H9 (cell line): ENCODE measurements around the gene NLRP1. TPM values are rescaled to one million over a fixed set of nuclear protein-coding genes. Genes with fewer than 3 reads are reported as not detected.

Source experiments
- DNase-seq: peaks from one replicate; pipeline ENCODE4 v3.0.0-alpha.2; 2017
- H2AFZ ChIP-seq: one replicate; pipeline ENCODE4 v1.6.1; 2013; ENCODE audit warnings: mild to moderate bottlenecking, low read length, control low read depth, moderate library complexity
- H2AK5ac ChIP-seq: 2 replicates; pipeline ENCODE4 v1.6.1; 2013; ENCODE audit warnings: low read length, control low read depth, mixed read lengths; ENCODE audit not compliant: insufficient read length
- H2BK120ac ChIP-seq: one replicate; pipeline ENCODE4 v1.6.1; 2013; ENCODE audit warnings: low read depth, mild to moderate bottlenecking, low read length, control low read depth, inconsistent platforms; ENCODE audit not compliant: poor library complexity, severe bottlenecking
- H2BK12ac ChIP-seq: 2 replicates; pipeline ENCODE4 v1.6.1; 2013; ENCODE audit warnings: low read length, control low read depth, mixed read lengths, low read depth; ENCODE audit not compliant: insufficient read length
- H2BK15ac ChIP-seq: 2 replicates; pipeline ENCODE4 v1.6.1; 2013; ENCODE audit warnings: low read depth, low read length, control low read depth
- H2BK20ac ChIP-seq: one replicate; pipeline ENCODE4 v1.6.1; 2013; ENCODE audit warnings: low read depth, mild to moderate bottlenecking, low read length, control low read depth, inconsistent platforms; ENCODE audit not compliant: poor library complexity, severe bottlenecking
- H2BK5ac ChIP-seq: 2 replicates; pipeline ENCODE4 v1.6.1; 2013; ENCODE audit warnings: low read length, control low read depth, mixed read lengths; ENCODE audit not compliant: insufficient read length
- H3K14ac ChIP-seq: 2 replicates; pipeline ENCODE4 v1.6.1; 2013; ENCODE audit warnings: low read length, control low read depth; ENCODE audit not compliant: insufficient read depth
- H3K18ac ChIP-seq: 2 replicates; pipeline ENCODE4 v1.6.1; 2013; ENCODE audit warnings: low read depth, mild to moderate bottlenecking, mixed read lengths, low read length, control low read depth; ENCODE audit not compliant: insufficient read length
- H3K23ac ChIP-seq: 2 replicates; pipeline ENCODE4 v1.6.1; 2013; ENCODE audit warnings: low read length, control low read depth, mixed read lengths, low read depth; ENCODE audit not compliant: insufficient read length
- H3K23me2 ChIP-seq: 2 replicates; pipeline ENCODE4 v1.6.1; 2013; ENCODE audit warnings: low read depth, mild to moderate bottlenecking, mixed read lengths, low read length, control low read depth; ENCODE audit not compliant: insufficient read length, poor library complexity, severe bottlenecking
- H3K27ac ChIP-seq: 2 replicates; pipeline ENCODE4 v1.5.1; 2013; ENCODE audit warnings: low read length, control low read depth, mixed read lengths, low read depth; ENCODE audit not compliant: insufficient read length
- H3K27me3 ChIP-seq: 2 replicates; pipeline ENCODE4 v1.6.1; 2013; ENCODE audit warnings: low read length, control low read depth, inconsistent platforms; ENCODE audit not compliant: insufficient read depth
- H3K4ac ChIP-seq: 2 replicates; pipeline ENCODE4 v1.6.1; 2013; ENCODE audit warnings: low read depth, mild to moderate bottlenecking, control low read depth, inconsistent platforms, low read length, moderate library complexity
- H3K4me1 ChIP-seq: 2 replicates; pipeline ENCODE4 v1.6.1; 2013; ENCODE audit warnings: low read length, control low read depth, inconsistent platforms; ENCODE audit not compliant: insufficient read depth
- H3K4me2 ChIP-seq: 2 replicates; pipeline ENCODE4 v1.6.1; 2013; ENCODE audit warnings: low read length, control low read depth, mixed read lengths; ENCODE audit not compliant: insufficient read length, insufficient read depth
- H3K56ac ChIP-seq: 2 replicates; pipeline ENCODE4 v1.6.1; 2013; ENCODE audit warnings: low read depth, mild to moderate bottlenecking, mixed read lengths, low read length, control low read depth; ENCODE audit not compliant: insufficient read length
- H3K79me1 ChIP-seq: 2 replicates; pipeline ENCODE4 v1.6.1; 2013; ENCODE audit warnings: low read depth, mild to moderate bottlenecking, moderate library complexity, low read length, control low read depth, inconsistent platforms; ENCODE audit not compliant: insufficient read depth, poor library complexity, severe bottlenecking
- H3K79me2 ChIP-seq: 2 replicates; pipeline ENCODE4 v1.6.1; 2013; ENCODE audit warnings: low read length, control low read depth, inconsistent platforms; ENCODE audit not compliant: insufficient read depth
- H3K9ac ChIP-seq: 2 replicates; pipeline ENCODE4 v1.6.1; 2013; ENCODE audit warnings: low read length, control low read depth, mixed read lengths; ENCODE audit not compliant: insufficient read length; ENCODE audit errors: extremely low read depth
- H3K9me3 ChIP-seq: one replicate; pipeline ENCODE4 v1.6.1; 2013; ENCODE audit warnings: low read depth, low read length, inconsistent platforms; ENCODE audit not compliant: control insufficient read depth
- H3T11ph ChIP-seq: one replicate; pipeline ENCODE4 v1.6.1; 2013; ENCODE audit warnings: mild to moderate bottlenecking, low read length, control low read depth, inconsistent platforms
- H4K20me1 ChIP-seq: one replicate; pipeline ENCODE4 v1.6.1; 2013; ENCODE audit not compliant: control insufficient read depth, insufficient read length, insufficient read depth
- H4K5ac ChIP-seq: 2 replicates; pipeline ENCODE4 v1.6.1; 2013; ENCODE audit warnings: low read depth, mild to moderate bottlenecking, mixed read lengths, low read length, control low read depth; ENCODE audit not compliant: insufficient read length
- H4K8ac ChIP-seq: replicated peaks from 2 replicates; pipeline ENCODE4 v1.6.1; 2013; ENCODE audit warnings: low read length, control low read depth, mixed read lengths, low read depth; ENCODE audit not compliant: insufficient read length
- H4K91ac ChIP-seq: 2 replicates; pipeline ENCODE4 v1.6.1; 2013; ENCODE audit warnings: low read depth, mild to moderate bottlenecking, moderate library complexity, mixed read lengths, low read length, control low read depth; ENCODE audit not compliant: insufficient read length
- H3K27ac Mint-ChIP-seq, 3 experiments: 2 replicates in 2 of 3; 3 replicates in 1 of 3; pipeline ENCODE4 v1.8.0; 2020 to 2021; ENCODE audit warnings: mixed read lengths in 3 of 3, mild to moderate bottlenecking in 1 of 3, moderate library complexity in 1 of 3
- H3K27me3 Mint-ChIP-seq: 2 replicates; pipeline ENCODE4 v1.8.0; 2021; ENCODE audit warnings: low read depth, mild to moderate bottlenecking, moderate library complexity, mixed read lengths
- H3K36me3 Mint-ChIP-seq, 3 experiments: 2 replicates in 2 of 3; 3 replicates in 1 of 3; pipeline ENCODE4 v1.8.0; 2020 to 2021; ENCODE audit warnings: low read depth in 3 of 3, mixed read lengths in 3 of 3; ENCODE audit not compliant: insufficient read depth in 1 of 3
- H3K4me1 Mint-ChIP-seq, 2 experiments: 2 replicates each; pipeline ENCODE4 v1.8.0; 2020; ENCODE audit warnings: mixed read lengths in 2 of 2
- H3K4me3 Mint-ChIP-seq, 2 experiments: 2 replicates in 1 of 2; 3 replicates in 1 of 2; pipeline ENCODE4 v1.8.0; 2020 to 2021; ENCODE audit warnings: mild to moderate bottlenecking in 2 of 2, mixed read lengths in 2 of 2, moderate library complexity in 1 of 2
- H3K9me3 Mint-ChIP-seq, 2 experiments: 2 replicates in 1 of 2; 3 replicates in 1 of 2; pipeline ENCODE4 v1.8.0; 2020; ENCODE audit warnings: mild to moderate bottlenecking in 2 of 2, mixed read lengths in 2 of 2, moderate library complexity in 1 of 2
- CTCF ChIP-seq: fragments of 200-600 bp; sonication (generic); conservative IDR thresholded peaks from 3 replicates; pipeline ENCODE4 v1.8.0; 2021; ENCODE audit warnings: antibody characterized with exemption, mild to moderate bottlenecking
- WGBS: extraction: QIAGEN DNeasy Blood & Tissue Kit; methylation state at CpG from one replicate; pipeline ENCODE4 v1.1.7; 2013; ENCODE audit warnings: missing lambda C conversion rate, low lambda C conversion rate, mixed read lengths; ENCODE audit not compliant: insufficient read length; ENCODE audit errors: extremely low coverage; 5-methylcytosine and 5-hydroxymethylcytosine counted together
- total RNA-seq: library from RNA; stranded (reverse); gene quantifications from 2 replicates; pipeline ENCODE4 v1.2.1, GENCODE V29; 2021

NLRP1 gene
- total RNA-seq, 1 experiment from 2014 or later = 12.1 TPM

GRCh38 chr17:5555254-5555653 is 29.1 kb downstream of the NLRP1 start:
- no peak overlapping the region for H3K14ac ChIP-seq
- H2BK20ac ChIP-seq = no peak overlapping the region
- no peak overlapping the region for H3K56ac ChIP-seq
- H3K27me3 Mint-ChIP-seq = peaks cover 5% of the 10 kb centered on the region
- WGBS = no CpG with 5 or more reads among the region's 3 CpGs
- no peak overlapping the region for H4K91ac ChIP-seq
- H3K27ac Mint-ChIP-seq = no peak overlapping the region
- H2BK5ac ChIP-seq = no peak overlapping the region
- H2AK5ac ChIP-seq = no peak overlapping the region
- H3K4me1 ChIP-seq = no peaks in the 10 kb centered on the region
- no peaks in the 10 kb centered on the region for H3K23me2 ChIP-seq
- no peak overlapping the region for H3K18ac ChIP-seq
- H3K4me2 ChIP-seq = no peak overlapping the region
- H4K20me1 ChIP-seq = no peaks in the 10 kb centered on the region
- H2BK120ac ChIP-seq = no peak overlapping the region
- H3K4me3 Mint-ChIP-seq = no peak overlapping the region
- H2BK15ac ChIP-seq = no peak overlapping the region
- H2BK12ac ChIP-seq = no peak overlapping the region
- no peaks in the 10 kb centered on the region for H3K79me1 ChIP-seq
- H3K27ac ChIP-seq = no peak overlapping the region
- H3K4me1 Mint-ChIP-seq = peaks cover 0 to 4% of the 10 kb centered on the region in 2 experiments; a peak in 2 of 4 replicates
- no peak overlapping the region for H4K5ac ChIP-seq
- no peaks in the 10 kb centered on the region for H3K9me3 ChIP-seq
- no peak overlapping the region for H3T11ph ChIP-seq
- H3K27me3 ChIP-seq = no peaks in the 10 kb centered on the region
- no peak for DNase-seq
- H2AFZ ChIP-seq = no peak overlapping the region
- no peak overlapping the region for H3K9ac ChIP-seq
- H3K36me3 Mint-ChIP-seq = no peaks in the 10 kb centered on the region
- no peak overlapping the region for H3K23ac ChIP-seq
- no peak overlapping the region for H3K4ac ChIP-seq
- no peak for TF ChIP-seq CTCF
- H3K79me2 ChIP-seq = no peaks in the 10 kb centered on the region
- no peaks in the 10 kb centered on the region; a peak in 1 of 5 replicates for H3K9me3 Mint-ChIP-seq
- H4K8ac ChIP-seq = no peak overlapping the region
